Pancreas (tissue), 10 donors: ENCODE data around the gene SCO2. TPM values are rescaled to one million over a fixed set of nuclear protein-coding genes. Genes with fewer than 3 reads are reported as not detected.

ENCODE experiments used
- ATAC-seq, 4 donors: fragments of 200-7000 bp; cut with Tn5 transposase; one replicate each; pipeline versions ENCODE4 v1.8.0 to v1.9.1; 2020; ENCODE audit warnings: mild to moderate bottlenecking in 4 of 4, moderate library complexity in 4 of 4
- DNase-seq, 6 donors: peaks; one replicate each; pipeline ENCODE4 v3.0.0-alpha.2; 2020
- FAIRE-seq: peaks from 2 replicates; lab custom pipeline; 2012; peaks lifted over from hg19 to GRCh38; lab: Jason Lieb, UNC
- H3K27ac ChIP-seq, 4 donors: fragments of 200-600 bp; sonication (generic); 1 replicate in 3 of 4; 2 replicates in 1 of 4; pipeline versions ENCODE4 v1.5.0 to v1.8.0; 2020
- H3K27me3 ChIP-seq, 4 donors: fragments of 200-600 bp; one replicate each; pipeline ENCODE4 v1.8.0; 2021
- H3K36me3 ChIP-seq, 3 donors: fragments of 200-600 bp; sonication (generic) in 1 of 3; one replicate each; pipeline versions ENCODE4 v1.5.0 to v1.8.0; 2020 to 2021
- H3K4me1 ChIP-seq, 3 donors: fragments of 200-600 bp; one replicate each; pipeline ENCODE4 v1.8.0; 2021
- H3K4me3 ChIP-seq, 4 donors: fragments of 200-600 bp; sonication (generic) in 2 of 4; one replicate each; pipeline versions ENCODE4 v1.5.0 to v1.8.0; 2020 to 2021
- H3K9me3 ChIP-seq, 4 donors: fragments of 200-600 bp; one replicate each; pipeline ENCODE4 v1.8.0; 2021
- CTCF ChIP-seq, 4 donors: fragments of 200-600 bp; sonication (generic) in 3 of 4; IDR thresholded peaks; one replicate each; pipeline versions ENCODE4 v1.5.0 to v1.8.0; 2021; ENCODE audit warnings: antibody characterized with exemption in 4 of 4
- WGBS, 2 donors: extraction: QIAGEN DNeasy Blood & Tissue Kit; methylation state at CpG; one replicate each; pipeline ENCODE4 v1.1.7; 2013; 5-methylcytosine and 5-hydroxymethylcytosine counted together
- intact Hi-C, 3 donors: fragments of 100-400 bp; cut with DNase I; formaldehyde crosslinking; loops; one replicate each; pipeline versions ENCODE4 v1.11.1 to v1.14.2; 2022
- polyA plus RNA-seq, 2 donors: library from polyadenylated mRNA; stranded (reverse); fragments of 200-250 nt; gene quantifications; one replicate each; pipeline ENCODE4 v1.2.3, GENCODE V29; 2013
- total RNA-seq, 6 donors: library from RNA; stranded (reverse); fragmentation: NEBNext Ultra II Directional in 4 of 6; extraction: Animal tissue kit (Norgen Biotek cat#: 25700) in 4 of 6; gene quantifications; one replicate each; pipeline versions ENCODE4 v1.2.1 to v1.2.4, GENCODE V29; 2021 to 2023
- donor health status: healthy with polysubstance abuse.
- donor health status: DM: no; HTN: no; CAD: no; lungs with moderate emphysema.
- donor health status: DM: no; HTN: no; CAD: no.
- donor health status: control.
- donor health status: control.
- donor health status: Bipolar disorder and iron deficiency.
- donor health status: DM: yes; HTN: yes; CAD: no.
- donor health status: DM: no; HTN: no; CAD: no.
- donor health status: DM: no; HTN: no; CAD: no.
- donor health status: DM: yes; HTN: yes; CAD: no.

The SCO2 gene
- total and polyA plus RNA-seq, 8 donors: 0.65 to 3.8 (median 1.6) TPM; not detected in 1

DNA sequence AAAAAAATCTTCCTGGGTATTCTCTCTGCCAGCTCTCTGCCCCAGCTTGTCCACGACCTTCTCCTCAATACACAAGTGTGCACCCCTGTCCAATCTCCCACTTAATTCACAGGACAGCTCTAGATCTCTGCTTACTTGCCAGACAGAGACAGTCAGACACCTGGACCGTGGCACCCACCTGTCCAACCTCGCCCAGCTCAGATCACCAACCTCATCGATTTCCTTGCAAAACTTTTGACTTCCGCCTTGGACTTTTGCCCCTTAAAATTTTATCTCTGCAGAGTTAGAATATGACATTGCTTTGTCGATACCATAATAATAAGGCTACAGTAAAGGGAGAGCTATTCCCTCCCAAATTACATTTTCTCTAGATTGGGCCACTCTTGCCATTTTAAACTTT lies 28.3 kb downstream of the SCO2 start:
- H3K27ac ChIP-seq: no peak overlapping the region
- H3K9me3 ChIP-seq: no peaks in the 10 kb centered on the region
- H3K4me1 ChIP-seq: peaks cover 0 to 6% (median 0%) of the 10 kb centered on the region in 3 donors
- WGBS, 2 donors: 47 to 65% methylated on average over 6 of the region's 6 CpGs
- no peak for DNase-seq
- H3K4me3 ChIP-seq: no peak overlapping the region
- no peaks in the 10 kb centered on the region for H3K27me3 ChIP-seq
- no peak for TF ChIP-seq CTCF (IDR thresholded peaks at IDR 0.05)
- ATAC-seq: peak in 1 of 4 donors; percentile 17
- H3K36me3 ChIP-seq: no peaks in the 10 kb centered on the region
- intact Hi-C loops: no loop called here
- FAIRE-seq: no peak

- no peaks in the 10 kb centered on the region for H3K27me3 ChIP-seq
- no peak overlapping the region for H3K4me3 ChIP-seq
- DNase-seq: no peak
- no peak for TF ChIP-seq CTCF (IDR thresholded peaks at IDR 0.05)
- 82% methylated on average over 27 of the region's 27 CpGs for WGBS, 2 donors
- H3K27ac ChIP-seq: no peak overlapping the region
- no peak for ATAC-seq
- no peaks in the 10 kb centered on the region for H3K9me3 ChIP-seq
- peaks cover 0 to 4% (median 0%) of the 10 kb centered on the region in 3 donors for H3K4me1 ChIP-seq
- intact Hi-C loops: no loop called here
- no peaks in the 10 kb centered on the region for H3K36me3 ChIP-seq
- no peak for FAIRE-seq
Measured at GRCh38 chr22:50490531-50491308, 34.7 kb downstream of the SCO2 start.

GRCh38 chr22:50489363-50490243 lies 35.8 kb downstream of the SCO2 start:
- intact Hi-C loops: no loop called here
- Histone ChIP-seq H3K9me3 (no peaks in the 10 kb centered on the region), H3K27me3 (no peaks in the 10 kb centered on the region), H3K36me3 (no peaks in the 10 kb centered on the region), H3K4me3 (no peak overlapping the region), H3K4me1 (peaks cover 0 to 9% (median 0%) of the 10 kb centered on the region in 3 donors), H3K27ac (no peak overlapping the region)
- DNase-seq (peak in 2 of 6 donors; percentile 52 to 67), FAIRE-seq (no peak), ATAC-seq (no peak)
- 80 to 82% methylated on average over 28 to 31 of the region's 31 CpGs for WGBS, 2 donors
- TF ChIP-seq CTCF (IDR thresholded peaks at IDR 0.05): no peak

DNA sequence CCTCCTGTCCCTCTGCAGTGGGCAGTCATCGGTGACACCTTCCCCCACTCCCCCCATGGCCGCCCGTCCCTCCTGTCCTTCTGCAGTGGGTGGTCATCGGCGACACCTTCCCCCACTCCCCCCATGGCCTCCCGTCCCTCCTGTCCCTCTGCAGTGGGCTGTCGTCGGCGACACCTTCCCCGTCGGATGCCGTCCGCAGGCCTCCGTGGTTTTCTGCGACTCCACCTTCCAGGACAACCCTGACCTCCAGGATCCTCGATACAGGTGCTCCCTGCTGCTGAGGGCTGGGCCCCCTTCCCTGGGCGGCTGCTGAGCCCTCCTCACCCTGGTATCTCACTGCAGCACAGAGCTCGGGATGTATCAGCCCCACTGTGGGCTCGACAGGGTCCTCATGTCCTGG lies 36.5 kb downstream of the SCO2 start:
- Histone ChIP-seq H3K36me3 (no peaks in the 10 kb centered on the region), H3K4me3 (no peak overlapping the region), H3K27ac (no peak overlapping the region), H3K27me3 (no peaks in the 10 kb centered on the region), H3K9me3 (no peaks in the 10 kb centered on the region), H3K4me1 (peaks cover 0 to 13% (median 0%) of the 10 kb centered on the region in 3 donors)
- 83 to 87% methylated on average over 19 of the region's 19 CpGs for WGBS, 2 donors
- intact Hi-C loops: no loop called here
- no peak for TF ChIP-seq CTCF (IDR thresholded peaks at IDR 0.05)
- ATAC-seq (no peak), DNase-seq (peak in 2 of 6 donors; percentile 39 to 42), FAIRE-seq (no peak)
